ENCODE results near the gene A3GALT2.

- TF ChIP-seq, protein P1, sequence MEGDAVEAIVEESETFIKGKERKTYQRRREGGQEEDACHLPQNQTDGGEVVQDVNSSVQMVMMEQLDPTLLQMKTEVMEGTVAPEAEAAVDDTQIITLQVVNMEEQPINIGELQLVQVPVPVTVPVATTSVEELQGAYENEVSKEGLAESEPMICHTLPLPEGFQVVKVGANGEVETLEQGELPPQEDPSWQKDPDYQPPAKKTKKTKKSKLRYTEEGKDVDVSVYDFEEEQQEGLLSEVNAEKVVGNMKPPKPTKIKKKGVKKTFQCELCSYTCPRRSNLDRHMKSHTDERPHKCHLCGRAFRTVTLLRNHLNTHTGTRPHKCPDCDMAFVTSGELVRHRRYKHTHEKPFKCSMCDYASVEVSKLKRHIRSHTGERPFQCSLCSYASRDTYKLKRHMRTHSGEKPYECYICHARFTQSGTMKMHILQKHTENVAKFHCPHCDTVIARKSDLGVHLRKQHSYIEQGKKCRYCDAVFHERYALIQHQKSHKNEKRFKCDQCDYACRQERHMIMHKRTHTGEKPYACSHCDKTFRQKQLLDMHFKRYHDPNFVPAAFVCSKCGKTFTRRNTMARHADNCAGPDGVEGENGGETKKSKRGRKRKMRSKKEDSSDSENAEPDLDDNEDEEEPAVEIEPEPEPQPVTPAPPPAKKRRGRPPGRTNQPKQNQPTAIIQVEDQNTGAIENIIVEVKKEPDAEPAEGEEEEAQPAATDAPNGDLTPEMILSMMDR (IDR thresholded peaks at IDR 0.05): no peak
- TF ChIP-seq POLR2A (IDR thresholded peaks at IDR 0.05) (no peak), EP300 (IDR thresholded peaks at IDR 0.05; ENCODE audit: low read depth) (no peak)
Observed at GRCh38 chr1:33273961-33274371, 46.9 kb downstream of the A3GALT2 start.

All from transverse colon (tissue), 3 donors.